ENCODE data around the gene RELL2.
"Not testable (repeated sequence)": the region's sequence is repeated elsewhere in the genome, so short reads cannot be mapped to it uniquely, and the experiment has no call there.

RELL2 gene, protein sequence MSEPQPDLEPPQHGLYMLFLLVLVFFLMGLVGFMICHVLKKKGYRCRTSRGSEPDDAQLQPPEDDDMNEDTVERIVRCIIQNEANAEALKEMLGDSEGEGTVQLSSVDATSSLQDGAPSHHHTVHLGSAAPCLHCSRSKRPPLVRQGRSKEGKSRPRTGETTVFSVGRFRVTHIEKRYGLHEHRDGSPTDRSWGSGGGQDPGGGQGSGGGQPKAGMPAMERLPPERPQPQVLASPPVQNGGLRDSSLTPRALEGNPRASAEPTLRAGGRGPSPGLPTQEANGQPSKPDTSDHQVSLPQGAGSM

GRCh38 chr5:141636413-141637122 is at the start of gene RELL2, which contains the start of gene HDAC3:
Gene RELL2, plus strand, starts transcription at chr5:141636997. Its CDS starts 1,229 bp downstream, at chr5:141638226.
Gene HDAC3, minus strand, starts transcription at chr5:141636849. Its CDS starts 59 bp downstream, at chr5:141636790.
- DNase-seq (ENCODE audit: low read depth) = peak; percentile 88

- DNase-seq (ENCODE audit: low read depth) = no peak
These were observed 46.7 kb upstream of the RELL2 start for GRCh38 chr5:141590127-141590526.

DNA sequence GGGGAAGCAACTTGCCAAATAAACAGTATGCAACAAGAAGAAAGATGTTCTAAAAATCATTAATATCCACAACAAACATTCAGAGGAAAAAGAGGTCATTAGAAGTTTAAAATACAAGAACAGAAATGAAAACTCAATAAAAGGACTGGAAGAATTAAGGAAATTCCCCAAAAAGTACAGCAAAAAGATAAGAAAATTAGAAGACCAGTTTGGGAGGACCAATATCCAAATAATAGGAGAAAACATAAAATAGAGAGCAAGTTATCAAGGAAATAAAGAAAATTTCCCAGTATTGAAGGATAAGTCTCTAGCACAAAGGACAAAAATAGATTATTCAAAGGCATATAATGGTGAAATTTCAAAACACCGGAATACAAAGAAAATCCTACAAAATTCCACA is 39.9 kb upstream of the RELL2 start:
- DNase-seq (ENCODE audit: low read depth) = no peak

- no peak for DNase-seq (ENCODE audit: low read depth)
These were observed 39.4 kb upstream of the RELL2 start for GRCh38 chr5:141597394-141597793.

- DNase-seq (ENCODE audit: low read depth) = no peak
These were observed 39.0 kb upstream of the RELL2 start for GRCh38 chr5:141597814-141598213.

DNA sequence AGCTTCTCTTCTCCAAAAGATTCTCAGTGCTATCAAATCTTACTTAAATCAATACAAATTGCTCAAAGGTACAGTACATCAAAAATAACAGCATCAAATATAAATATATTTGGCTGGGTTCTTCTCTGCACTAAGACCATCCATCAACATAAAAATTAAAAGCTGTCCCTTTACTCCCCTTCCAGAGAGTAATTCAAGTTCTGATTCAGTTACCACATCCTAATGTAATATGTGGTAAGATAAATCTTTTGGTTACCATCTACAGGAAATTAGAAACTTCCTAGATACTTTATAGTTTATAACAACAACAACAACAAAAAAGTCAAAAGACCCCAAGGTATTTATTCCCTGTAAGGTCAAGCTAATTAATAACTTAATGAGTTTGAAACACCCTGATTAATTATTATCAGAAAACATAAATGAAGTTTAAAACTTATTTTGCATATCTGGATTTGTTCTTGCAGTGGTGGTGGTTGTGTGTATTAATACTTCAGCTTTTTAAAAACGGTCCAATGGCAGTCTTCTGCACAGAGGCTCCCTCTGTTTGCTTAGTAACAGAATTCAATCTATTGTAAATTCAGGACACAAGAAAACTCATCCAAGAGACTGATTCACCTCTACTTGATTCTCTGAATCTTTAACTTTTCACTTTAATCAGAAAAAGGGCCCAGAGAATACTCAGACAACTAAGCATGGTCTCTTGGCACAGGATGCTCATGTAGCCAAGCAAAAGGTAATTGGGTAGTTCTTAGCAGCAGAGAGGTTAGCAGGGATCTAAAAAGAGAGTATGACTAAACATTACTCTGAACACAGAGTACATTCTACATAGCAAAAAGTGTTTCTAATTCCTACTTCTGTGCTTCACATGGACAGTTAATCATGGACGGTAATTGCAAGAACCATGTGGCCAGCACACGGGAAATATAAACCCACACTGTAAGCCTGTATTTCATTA is 38.1 kb upstream of the RELL2 start:
- DNase-seq (ENCODE audit: low read depth) = peak; percentile 44

DNA sequence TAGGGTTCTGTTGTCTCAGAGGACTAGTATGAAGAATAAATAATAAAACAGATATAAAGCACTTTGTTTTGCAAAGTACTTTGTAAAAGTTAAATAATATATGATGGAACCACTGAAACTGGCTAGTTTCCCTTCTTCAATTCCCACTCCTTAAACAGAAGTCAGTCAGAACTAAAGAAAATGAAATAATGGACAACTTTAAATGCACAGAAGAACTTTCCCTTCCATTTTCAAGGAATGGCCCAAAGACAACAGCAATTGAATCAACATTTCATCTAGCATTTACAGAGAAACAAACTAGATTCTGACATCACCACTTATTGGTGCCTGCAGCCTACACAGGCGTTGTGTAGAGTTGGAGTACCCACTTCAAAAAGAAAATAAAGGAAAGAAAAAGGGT is 34.2 kb upstream of the RELL2 start:
- DNase-seq (ENCODE audit: low read depth) = no peak

DNA sequence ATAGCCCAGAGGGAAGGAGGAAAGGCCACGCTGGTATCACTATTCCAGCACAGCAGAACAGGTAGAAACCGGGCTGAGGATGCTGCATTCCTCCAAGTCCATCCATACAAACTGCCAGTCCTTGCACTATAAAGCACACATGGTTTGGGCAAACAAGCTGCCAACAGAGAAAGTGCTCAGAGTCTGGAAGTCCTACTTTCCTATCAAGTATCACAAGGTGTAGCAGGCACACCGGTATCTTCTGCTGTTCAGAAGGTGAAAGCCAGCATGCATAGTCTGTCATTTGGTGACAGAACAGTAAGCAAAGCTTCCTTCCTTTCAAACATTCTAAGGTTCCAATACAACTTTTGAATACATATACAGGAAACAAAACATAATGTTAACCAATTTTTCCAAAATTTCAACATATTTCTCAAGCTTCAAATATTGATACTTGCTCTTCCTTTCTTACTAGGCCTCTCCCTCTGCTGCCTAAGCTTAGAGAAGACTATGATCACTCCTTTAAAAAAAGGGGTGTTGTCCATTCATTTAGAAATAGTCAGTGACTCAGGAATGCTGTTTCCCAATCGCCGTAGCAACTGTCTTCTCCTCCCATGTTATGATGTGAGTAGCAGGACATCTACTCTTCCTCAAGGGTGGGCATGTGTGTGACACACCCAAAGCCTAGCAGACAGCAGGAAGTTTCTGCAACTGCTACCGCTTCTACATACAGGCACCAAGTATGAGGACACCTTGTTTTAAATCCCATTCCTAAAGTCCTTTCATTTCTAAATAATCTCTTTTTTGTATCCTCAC is 32.7 kb upstream of the RELL2 start:
- DNase-seq (ENCODE audit: low read depth) = peak; percentile 91

GRCh38 chr5:141605523-141606277 is 31.1 kb upstream of the RELL2 start:
- DNase-seq (ENCODE audit: low read depth) = peak; percentile 6

GRCh38 chr5:141608046-141608445 is 28.8 kb upstream of the RELL2 start:
- no peak for DNase-seq (ENCODE audit: low read depth)

- DNase-seq (ENCODE audit: low read depth) = no peak
These were observed 28.2 kb upstream of the RELL2 start for GRCh38 chr5:141608557-141608956.

DNA sequence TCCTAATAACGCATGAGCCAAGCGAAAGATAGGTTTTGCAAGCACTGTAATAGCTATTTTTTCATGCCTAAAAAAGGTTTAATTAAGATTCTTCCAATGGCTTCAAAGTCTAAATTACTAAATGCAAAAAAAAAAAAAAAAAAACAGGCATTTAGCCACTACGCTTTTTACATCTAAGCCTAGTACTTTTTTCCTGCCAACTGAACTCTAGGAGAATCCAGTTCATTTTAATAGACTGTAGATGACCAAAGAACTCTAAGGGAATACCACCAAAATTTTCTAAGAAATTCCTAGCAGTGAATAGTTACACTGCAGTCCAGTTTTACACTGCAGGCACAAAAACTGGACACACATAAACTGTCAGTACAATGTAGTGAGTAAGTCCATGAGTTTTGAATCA is 27.8 kb upstream of the RELL2 start:
- DNase-seq (ENCODE audit: low read depth) = no peak

DNA sequence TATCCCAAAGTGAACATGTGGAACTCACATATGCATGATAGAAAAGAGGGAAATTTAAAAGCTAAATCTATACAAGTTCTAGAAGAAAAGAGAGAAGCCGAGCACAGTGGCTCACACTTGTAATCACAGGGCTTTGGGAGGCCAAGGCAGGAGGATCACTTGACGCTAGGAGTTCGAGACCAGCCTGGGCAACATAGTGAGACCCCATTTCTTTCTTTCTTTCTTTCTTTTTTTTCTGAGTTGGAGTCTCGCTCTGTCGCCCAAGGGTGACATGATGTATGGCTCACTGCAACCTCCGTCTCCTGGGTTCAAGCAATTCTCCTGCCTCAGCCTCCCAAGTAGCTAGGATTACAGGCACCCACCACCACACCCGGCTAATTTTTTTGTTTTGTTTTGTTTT is 26.9 kb upstream of the RELL2 start:
- DNase-seq (ENCODE audit: low read depth) = not testable (repeated sequence)

DNA sequence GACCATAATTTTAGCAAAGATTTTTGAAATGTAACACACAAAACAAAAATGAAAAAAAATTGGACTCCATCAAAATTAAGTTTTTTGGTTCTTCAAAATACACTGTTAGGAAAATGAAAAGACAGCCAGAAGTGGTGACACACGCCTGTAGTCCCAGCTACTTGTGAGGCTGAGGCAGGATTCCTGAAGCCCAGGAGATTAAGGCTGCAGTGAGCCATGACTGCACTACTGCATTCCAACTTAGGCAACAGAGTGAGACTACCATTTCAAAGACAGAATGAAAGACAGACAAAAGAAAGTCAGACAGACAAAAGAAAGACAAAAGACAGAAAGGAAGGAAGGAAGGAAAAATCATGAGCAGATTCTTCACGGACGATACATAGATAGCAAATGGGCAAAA is 25.5 kb upstream of the RELL2 start:
- no peak for DNase-seq (ENCODE audit: low read depth)

- DNase-seq (ENCODE audit: low read depth) = no peak
These were observed 23.5 kb upstream of the RELL2 start for GRCh38 chr5:141613344-141613743.

DNA sequence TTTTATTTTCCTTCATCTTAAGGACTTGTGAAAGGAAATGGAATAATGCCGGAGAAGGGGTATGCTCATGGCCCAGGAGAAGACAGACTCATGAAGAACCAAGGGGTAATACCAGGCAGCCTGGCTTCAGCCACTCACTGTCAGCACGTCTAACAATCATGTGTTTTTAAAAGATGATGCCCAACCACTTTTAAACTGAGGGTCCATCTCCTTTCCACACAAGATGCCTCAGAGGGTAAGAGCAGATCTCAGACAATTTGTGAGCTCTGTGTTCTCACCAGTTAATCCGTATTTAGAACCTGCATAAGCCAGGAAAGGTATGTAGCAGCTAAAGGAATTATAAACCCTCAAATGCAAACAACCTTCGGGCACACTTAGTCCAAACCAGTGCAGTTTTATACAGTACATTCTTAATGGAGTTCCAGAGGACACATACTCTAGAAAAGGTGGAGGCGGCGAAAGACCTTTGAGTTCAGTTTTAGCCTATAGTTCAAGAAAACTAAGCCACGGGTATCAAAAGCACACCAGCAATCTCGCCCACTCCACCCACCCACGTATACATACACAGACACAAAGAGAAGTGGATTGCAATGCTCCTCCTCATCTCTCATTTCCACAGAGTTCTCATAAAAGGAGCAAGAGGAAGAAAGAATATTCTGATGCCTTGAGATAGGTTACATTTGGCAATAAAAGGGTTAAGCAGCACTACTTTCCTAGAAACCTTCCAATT is 20.6 kb upstream of the RELL2 start:
- DNase-seq (ENCODE audit: low read depth) = no peak

GRCh38 chr5:141617128-141617527 is 19.7 kb upstream of the RELL2 start:
- no peak for DNase-seq (ENCODE audit: low read depth)

- DNase-seq (ENCODE audit: low read depth) = no peak
These were observed 19.1 kb upstream of the RELL2 start for GRCh38 chr5:141617682-141618029.

DNA sequence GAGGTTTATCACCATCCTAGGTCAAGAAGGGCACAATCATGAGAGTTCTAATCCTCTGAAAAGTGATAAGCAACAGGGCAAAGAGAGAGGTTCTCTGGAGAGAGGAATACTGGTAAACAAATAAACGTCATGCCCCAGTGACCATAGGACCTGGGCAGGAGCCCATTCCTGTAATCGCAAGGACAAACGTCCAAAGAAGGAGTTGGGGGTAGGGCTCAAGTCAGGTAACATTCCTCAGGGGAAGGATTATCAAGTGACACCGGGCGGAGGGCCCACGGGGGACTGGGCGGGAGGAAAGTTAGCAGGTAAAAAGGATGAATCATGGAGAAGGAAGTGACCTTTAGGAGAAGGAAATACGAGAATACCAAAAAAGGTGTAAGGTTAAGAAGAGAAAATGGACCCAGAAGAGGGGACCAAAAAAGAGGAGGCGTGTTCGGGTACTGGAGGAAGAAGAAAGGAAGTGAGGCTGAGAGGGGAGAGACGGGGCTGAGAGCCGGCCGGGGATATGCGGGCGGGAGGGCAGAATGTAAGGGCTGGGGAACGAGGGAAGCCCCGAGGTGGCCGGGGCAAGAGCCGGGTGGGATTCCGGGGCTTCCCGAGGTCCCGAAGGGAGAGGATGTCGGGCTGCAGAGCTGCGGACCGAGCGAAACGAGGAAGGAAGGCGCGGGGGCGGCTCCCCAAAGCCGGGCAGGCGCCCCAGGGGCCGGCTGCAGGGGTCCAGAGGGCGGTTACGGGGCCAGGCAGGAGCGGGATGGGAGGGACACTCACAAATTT is 18.6 kb upstream of the RELL2 start:
- no peak for DNase-seq (ENCODE audit: low read depth)
